LHCN-M2 (cell line): ENCODE measurements around the gene SPEM3. TPM values are rescaled to one million over a fixed set of nuclear protein-coding genes. Genes with fewer than 3 reads are reported as not detected.

Source experiments
- DNase-seq: peaks from one replicate; pipeline ENCODE4 v3.0.0-alpha.2; 2012; ENCODE audit warnings: low read depth
- total RNA-seq: library from RNA; depleted of rRNA; stranded (reverse); fragments of >200 nt; gene quantifications from 2 replicates; pipeline ENCODE4 v1.2.3, GENCODE V29; 2014

SPEM3 gene
- total RNA-seq, 1 experiment from 2014 or later = not detected

DNA sequence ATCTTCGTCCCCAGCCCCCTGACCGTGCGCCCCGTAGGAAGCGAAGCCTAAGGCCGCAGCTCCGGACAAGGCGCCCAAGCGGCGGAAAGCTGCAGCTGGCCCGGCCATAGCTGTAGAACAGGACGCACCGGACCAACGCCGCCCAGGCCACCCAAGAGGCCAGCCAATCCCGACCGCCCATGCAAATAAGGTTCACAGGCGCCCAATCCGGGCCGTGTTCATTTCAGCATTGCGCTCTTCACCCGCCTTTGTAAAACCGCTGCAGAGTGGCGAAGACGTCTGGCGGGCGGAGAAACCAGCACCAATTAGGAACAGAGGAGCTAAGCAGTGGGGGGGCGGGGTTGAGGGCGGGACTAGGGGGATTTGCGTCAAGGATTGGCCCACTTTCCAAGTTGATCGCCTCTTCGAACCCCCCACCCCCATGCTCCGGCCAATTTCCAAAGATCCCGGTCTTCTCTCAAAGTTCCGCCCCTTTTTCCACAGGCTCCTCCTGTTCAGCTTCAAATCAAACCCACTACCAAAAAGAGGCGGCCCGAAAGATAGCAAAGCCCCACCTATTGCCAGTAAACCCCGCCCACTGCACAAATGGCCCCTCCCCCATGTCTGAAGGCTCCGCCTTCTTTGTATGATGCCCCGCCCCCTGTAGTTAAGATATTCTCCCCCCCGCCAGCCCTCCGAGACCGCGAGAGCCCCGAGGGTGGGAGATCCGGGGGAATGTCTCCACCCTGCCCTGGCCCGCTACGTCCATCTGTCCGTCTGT is 24.5 kb upstream of the SPEM3 start, which contains the start of gene TMEM256:
Gene TMEM256 (minus strand): TSS at position 121 of the 760 bp plus-strand sequence. CDS start 13 bp downstream, at position 108.
- DNase-seq = peak; percentile 99

DNA sequence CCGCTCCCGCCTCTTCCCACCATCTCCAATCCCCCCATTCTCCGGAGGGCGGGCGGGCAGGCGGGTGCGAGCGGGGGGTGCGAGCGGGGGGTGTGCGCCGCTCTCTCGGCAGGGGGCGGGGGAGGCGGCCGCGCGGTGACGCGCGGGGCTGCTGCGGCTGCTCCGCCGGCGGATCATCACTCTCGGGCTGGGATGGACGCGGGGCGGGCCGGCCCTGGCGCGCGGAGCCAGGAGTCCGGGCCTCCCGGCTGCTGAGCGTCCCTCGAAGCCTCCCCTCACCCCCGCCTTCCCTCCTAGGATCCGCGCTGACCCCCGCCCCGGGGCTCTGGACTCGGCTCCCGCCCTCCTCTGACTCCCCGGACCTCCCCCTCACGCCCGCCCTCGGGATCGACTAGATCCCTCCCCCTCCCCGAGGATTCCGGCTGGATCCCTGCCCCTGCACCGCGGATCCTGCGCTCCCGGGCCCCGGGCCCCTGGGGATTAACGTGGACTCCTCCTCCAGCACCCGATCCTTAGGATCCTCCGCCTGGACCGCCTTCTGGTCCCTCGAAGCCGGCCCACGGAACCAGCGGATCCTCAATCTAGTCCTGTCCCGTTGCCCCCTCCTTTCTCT is 23.8 kb upstream of the SPEM3 start:
- DNase-seq = peak; percentile 28

DNA sequence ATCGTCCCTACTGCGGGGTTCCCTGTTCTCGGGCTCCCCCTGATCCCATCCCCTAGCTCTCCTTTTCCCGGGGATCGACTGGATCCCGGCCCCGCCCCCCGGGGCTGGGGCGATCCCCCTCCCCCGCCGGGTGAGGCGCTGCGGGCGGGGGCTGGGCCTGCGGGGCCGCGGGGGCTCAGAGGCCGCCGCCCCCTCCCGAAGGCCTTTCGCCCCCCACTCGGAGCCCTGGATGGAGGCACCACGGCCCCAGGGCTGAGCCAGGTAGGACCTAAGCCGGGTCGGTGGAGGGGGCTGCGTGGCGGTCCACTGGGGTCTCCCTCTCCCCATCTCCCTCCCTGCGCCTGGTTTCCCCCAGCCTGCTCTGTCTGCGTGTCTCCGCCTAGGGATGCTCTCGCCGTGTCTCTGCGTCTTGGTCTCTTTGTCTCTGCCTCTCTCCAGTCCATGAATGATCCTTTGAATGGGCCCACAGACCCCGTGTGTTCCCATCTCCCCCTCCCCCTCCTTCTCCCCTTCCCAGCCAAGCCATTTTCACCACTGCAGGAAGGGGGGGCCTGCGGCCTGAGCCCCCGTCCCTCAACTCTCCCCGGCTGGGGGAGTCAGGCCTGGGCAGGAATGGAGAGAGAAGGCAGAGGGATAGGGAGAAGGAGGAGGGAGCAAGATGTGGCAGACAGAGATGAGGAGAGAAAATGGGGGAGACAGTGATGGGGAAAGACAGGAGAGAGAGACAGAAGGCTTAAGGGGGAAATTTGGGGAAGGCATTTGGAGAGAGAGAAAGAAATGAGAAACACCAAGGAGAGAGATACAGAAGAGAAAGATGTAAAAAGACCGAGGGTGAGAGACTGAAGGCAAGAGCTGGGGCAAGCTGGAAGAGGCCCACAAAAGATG is 23.1 kb upstream of the SPEM3 start:
- no peak for DNase-seq

DNA sequence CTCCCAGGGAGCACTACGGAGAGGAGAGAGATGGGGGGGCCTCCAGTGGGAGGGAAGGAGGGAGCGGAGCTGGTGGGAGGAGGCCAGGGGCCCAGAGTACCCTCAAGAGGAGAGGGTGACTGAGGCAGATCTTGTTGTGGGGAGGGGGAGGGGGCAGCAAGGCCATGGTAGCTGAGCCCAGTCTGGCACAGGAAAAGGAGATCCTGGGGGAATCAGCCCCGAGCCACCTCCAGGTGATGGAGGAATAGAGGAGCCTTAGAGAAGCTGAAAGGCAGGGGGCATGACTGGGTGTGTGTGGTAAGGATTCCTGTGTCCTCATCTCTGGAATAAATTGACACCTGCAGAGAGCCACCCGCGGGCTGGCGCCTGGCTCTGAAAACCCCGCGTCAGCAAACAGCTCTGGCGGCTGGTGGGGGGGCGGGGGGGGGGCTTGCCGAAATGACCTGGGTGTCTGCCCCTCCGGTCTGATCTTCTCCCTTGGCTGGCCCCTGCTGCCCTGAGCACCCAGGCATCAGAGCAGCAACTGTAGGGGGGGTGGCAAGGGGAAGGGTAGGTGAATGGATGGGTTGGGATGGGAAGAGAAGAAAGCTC is 22.3 kb upstream of the SPEM3 start:
- no peak for DNase-seq

GRCh38 chr17:7407082-7407481 is 21.6 kb upstream of the SPEM3 start:
- DNase-seq = no peak

DNA sequence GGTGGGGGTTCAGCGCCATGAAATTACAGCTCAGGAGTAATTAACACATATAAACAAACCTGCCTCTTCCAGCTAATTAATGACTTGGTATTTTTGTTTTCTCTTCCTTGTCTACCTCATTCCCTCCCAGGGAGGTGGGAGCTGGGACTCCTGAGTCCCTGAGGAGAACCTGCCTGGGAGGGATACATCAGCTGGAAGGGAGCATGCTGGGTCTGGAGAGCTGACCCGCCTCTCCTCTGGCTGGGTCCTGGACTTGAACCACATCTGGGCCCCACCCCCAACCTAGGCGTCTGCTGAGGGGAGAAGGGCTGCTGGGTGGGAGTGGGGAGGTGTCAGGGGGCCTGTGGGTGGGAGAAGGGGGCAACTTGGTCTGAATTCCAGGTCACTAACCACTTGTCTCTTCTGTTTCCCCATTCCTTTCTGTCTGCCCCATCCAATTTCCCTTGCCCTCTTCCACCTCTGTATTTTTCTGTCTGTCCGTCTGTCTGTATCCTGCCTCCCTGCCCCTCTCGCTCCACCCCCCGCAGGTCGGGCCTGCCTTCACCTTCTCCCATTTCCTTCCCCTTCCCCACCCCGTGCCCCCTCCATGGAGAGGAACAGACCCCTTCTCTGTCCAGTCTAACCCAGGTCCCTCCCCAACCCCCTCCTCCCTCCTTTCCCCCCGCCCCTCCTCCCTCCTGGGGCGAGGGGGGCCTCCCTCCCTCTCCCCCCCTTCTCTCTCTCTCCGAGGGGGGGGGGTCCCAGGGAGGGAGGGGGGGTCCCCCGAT is 21.0 kb upstream of the SPEM3 start, which contains the start of gene NLGN2:
Gene NLGN2 (plus strand): TSS at position 361 of the 767 bp plus-strand sequence. CDS start 411 bp downstream, outside the sequence.
- no peak for DNase-seq

- DNase-seq = no peak
Observed at GRCh38 chr17:7408252-7408727, 20.4 kb upstream of the SPEM3 start.

DNA sequence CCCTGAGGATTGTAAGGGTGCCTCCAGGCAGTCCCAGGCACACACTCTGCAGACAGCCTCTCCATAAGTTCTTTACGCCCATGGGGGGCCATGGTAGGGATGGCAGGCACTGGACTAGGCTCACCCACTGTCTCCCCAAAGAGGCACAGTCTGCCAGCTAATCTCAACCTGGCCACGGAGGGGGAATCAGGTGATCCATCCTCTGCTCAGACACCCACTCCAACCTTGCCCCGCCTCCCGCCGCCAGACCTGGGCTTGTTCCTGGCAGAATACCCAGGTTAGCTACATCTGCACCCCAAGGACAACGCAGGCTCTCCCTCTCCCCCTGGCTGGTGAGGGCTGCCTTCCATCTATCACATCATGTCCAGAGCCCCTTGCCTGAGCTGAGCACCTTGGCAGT is 19.8 kb upstream of the SPEM3 start:
- DNase-seq = no peak

- DNase-seq = no peak
Observed at GRCh38 chr17:7409716-7410115, 18.9 kb upstream of the SPEM3 start.

DNA sequence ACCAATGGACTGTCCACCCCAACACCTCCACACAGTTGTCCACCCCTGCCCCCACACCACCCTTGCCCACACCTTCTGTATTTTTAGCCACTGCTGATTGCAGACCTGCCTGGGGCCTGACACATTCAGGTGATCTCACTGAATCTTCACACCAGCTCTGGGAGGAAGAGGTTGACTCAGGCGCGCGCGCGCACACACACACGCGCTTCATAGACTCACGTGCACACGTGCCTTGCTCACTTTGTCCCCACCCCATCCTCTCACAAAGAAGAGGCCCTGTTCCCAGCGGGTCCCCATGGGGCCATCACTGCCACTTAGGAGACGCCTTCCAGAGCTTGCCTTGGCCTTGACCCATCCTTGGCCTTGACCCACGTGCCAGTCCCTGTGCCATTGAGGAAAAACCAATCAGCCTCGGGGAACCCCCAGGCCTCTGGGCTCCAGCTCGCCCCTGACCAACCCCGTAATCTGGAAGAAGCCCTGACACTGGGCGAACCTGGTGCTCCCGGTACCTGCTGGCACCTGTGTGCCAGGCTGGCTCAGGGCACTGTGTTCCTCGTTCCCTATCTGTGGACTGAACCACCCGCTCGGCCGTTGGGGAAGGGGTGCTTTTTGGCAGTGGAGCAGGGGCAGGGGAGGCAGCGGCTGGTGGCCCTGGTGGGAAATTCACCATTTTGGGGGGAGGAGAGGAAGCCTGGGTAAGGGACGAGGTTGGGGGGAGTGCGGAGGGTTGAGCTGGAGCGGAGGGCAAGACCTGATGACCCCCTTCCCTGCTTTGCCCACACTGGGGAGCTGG is 17.8 kb upstream of the SPEM3 start:
- no peak for DNase-seq

GRCh38 chr17:7411427-7411750 is 17.3 kb upstream of the SPEM3 start:
- no peak for DNase-seq

- peak; percentile 24 for DNase-seq
Observed at GRCh38 chr17:7413346-7413985, 15.2 kb upstream of the SPEM3 start.

- no peak for DNase-seq
Observed at GRCh38 chr17:7414837-7415236, 13.8 kb upstream of the SPEM3 start.

- DNase-seq = no peak
Observed at GRCh38 chr17:7415784-7416183, 12.9 kb upstream of the SPEM3 start.

- no peak for DNase-seq
Observed at GRCh38 chr17:7416323-7416722, 12.3 kb upstream of the SPEM3 start.

GRCh38 chr17:7417056-7417655 is 11.5 kb upstream of the SPEM3 start:
- no peak for DNase-seq

GRCh38 chr17:7418472-7419152 is 10.0 kb upstream of the SPEM3 start:
- DNase-seq = no peak

DNA sequence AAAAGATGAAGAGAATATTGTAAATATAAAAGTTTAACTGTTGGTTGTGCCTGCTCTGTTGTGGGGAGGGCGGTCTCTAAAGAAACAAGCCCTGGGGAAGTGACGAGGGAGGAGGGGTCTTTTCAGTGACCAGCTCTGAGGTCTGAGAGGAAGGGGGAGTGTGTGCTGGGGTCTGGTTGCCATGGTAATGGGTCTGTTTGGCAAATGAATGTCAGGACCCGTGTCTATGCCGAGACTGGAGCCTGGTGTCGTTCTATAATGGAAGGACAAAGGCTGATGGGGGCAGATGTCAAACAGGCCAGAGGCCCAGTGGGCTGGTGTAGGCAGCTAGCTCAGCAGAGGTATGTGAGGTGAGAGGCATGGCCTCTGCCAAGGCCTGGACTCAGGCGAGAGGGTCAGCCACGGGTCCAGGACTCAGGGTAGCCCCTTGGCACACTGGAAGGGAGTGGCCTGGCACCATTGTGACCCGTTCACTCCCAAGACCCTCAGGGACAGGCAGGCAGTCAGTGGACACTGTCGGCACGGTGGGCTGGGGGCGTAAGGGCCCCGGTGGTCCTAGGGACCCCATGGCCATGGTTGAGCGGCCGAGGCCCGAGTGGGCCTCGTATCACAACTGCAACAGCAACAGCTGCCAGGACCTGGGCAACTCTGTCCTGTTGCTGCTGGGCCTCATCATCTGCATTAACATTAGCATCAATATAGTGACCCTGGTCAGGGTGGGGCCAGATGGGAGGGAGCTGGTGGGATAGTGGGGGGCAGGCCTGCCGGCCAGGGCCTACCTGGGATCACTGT is 8.6 kb upstream of the SPEM3 start, which contains the start of gene SPEM1:
Gene SPEM1 (plus strand): TSS at position 506 of the 792 bp plus-strand sequence. CDS start 61 bp downstream, at position 567.
- DNase-seq = no peak
